HepG2 (cell line): ENCODE measurements around the gene SFI1. TPM values are rescaled to one million over a fixed set of nuclear protein-coding genes. Genes with fewer than 3 reads are reported as not detected.

ENCODE experiments used
- ATAC-seq: fragments of 200-7000 bp; cut with Tn5 transposase; 3 replicates; pipeline ENCODE4 v1.9.1; 2020; ENCODE audit warnings: mild to moderate bottlenecking, moderate library complexity
- BruUV-seq: library from RNA; stranded (reverse); fragments of 400-500 nt; replicated peaks from 2 replicates; lab custom pipeline; 2021; lab: Mats Ljungman, UMichigan
- CTCF ChIA-PET: fragments of 300-600 bp; formaldehyde crosslinking; extraction: SDS; loops from one replicate; lab custom pipeline; 2021; ENCODE audit warnings: low total read pairs, inconsistent platforms, low intra/inter-chr PET ratio; lab: Yijun Ruan, JAX
- POLR2A ChIA-PET: fragments of 350-600 bp; sonication (Branson Sonifier 250); formaldehyde crosslinking; loops from one replicate; lab custom pipeline; 2020; ENCODE audit warnings: antibody characterized with exemption, inconsistent platforms; lab: Yijun Ruan, JAX
- DNase-seq: peaks from one replicate; pipeline ENCODE4 v3.0.0-alpha.2; 2015; ENCODE audit warnings: low spot score
- FAIRE-seq: peaks from 3 replicates; lab custom pipeline; 2011; peaks lifted over from hg19 to GRCh38; lab: Jason Lieb, UNC
- H2AFZ ChIP-seq: one replicate; pipeline ENCODE4 v1.6.1; 2011; ENCODE audit warnings: low read length, inconsistent platforms
- H3K27ac ChIP-seq: fragments of 300-600 bp; 3 replicates; pipeline ENCODE4 v1.8.0; 2011; ENCODE audit warnings: mixed run types, mild to moderate bottlenecking, mixed read lengths, low read length, inconsistent platforms; ENCODE audit not compliant: insufficient read depth; ENCODE audit errors: extremely low read length
- H3K27me3 ChIP-seq, 2 experiments: fragments of 200-600 bp in 1 of 2; 2 replicates in 1 of 2; 3 replicates in 1 of 2; pipeline versions ENCODE4 v1.6.0 to v1.8.0; 2011; ENCODE audit warnings: low read length in 2 of 2, mild to moderate bottlenecking in 2 of 2, moderate library complexity in 2 of 2, inconsistent platforms in 1 of 2; ENCODE audit not compliant: insufficient read depth in 2 of 2, control insufficient read depth in 1 of 2
- H3K36me3 ChIP-seq, 2 experiments: fragments of 200-600 bp in 1 of 2; replicated peaks in 1 of 2; 2 replicates in 1 of 2; 3 replicates in 1 of 2; pipeline versions ENCODE4 v1.5.1 to v1.8.0; 2011; ENCODE audit warnings: low read length in 2 of 2, inconsistent platforms in 1 of 2; ENCODE audit not compliant: insufficient read depth in 2 of 2, control insufficient read depth in 1 of 2
- H3K4me1 ChIP-seq: 2 replicates; pipeline ENCODE4 v1.5.1; 2012; ENCODE audit warnings: low read length, inconsistent platforms; ENCODE audit not compliant: insufficient read depth
- H3K4me2 ChIP-seq: 2 replicates; pipeline ENCODE4 v1.6.0; 2011; ENCODE audit warnings: low read depth, low read length, inconsistent platforms
- H3K4me3 ChIP-seq, 3 experiments: fragments of 200-600 bp in 1 of 3; sonication (generic), shearing (Covaris generic) in 1 of 3; replicated peaks in 1 of 3; 2 replicates each; pipeline ENCODE4 v1.5.1; 2011 to 2016; ENCODE audit warnings: low read length in 3 of 3, inconsistent platforms in 2 of 3, low read depth in 2 of 3, mild to moderate bottlenecking in 2 of 3, control low read depth in 1 of 3, mixed read lengths in 1 of 3; ENCODE audit not compliant: insufficient read depth in 1 of 3
- H3K79me2 ChIP-seq: one replicate; pipeline ENCODE4 v1.6.1; 2011; ENCODE audit warnings: low read length, inconsistent platforms; ENCODE audit not compliant: insufficient read depth
- H3K9ac ChIP-seq: 2 replicates; pipeline ENCODE4 v1.6.0; 2011; ENCODE audit warnings: mild to moderate bottlenecking, low read depth, low read length, inconsistent platforms; ENCODE audit not compliant: insufficient read depth
- H3K9me3 ChIP-seq: 2 replicates; pipeline ENCODE4 v1.5.1; 2012; ENCODE audit warnings: mild to moderate bottlenecking, low read length
- H4K20me1 ChIP-seq: 2 replicates; pipeline ENCODE4 v1.6.0; 2011; ENCODE audit warnings: inconsistent platforms, mild to moderate bottlenecking, low read length, moderate library complexity; ENCODE audit not compliant: insufficient read depth
- CENPT ChIP-seq: sonication (generic); formaldehyde crosslinking; IDR thresholded peaks from 2 replicates; pipeline ENCODE4 v1.8.0; 2022; ENCODE audit warnings: low read depth, mild to moderate bottlenecking, moderate library complexity, missing genetic modification reagents
- FOXK2 ChIP-seq: fragments of 450-650 bp; IDR thresholded peaks from 2 replicates; pipeline ENCODE4 v1.6.1; 2016
- KLF16 ChIP-seq, 2 experiments: sonication (generic) in 1 of 2; formaldehyde crosslinking in 1 of 2; IDR thresholded peaks; 2 replicates each; pipeline versions ENCODE4 v1.6.1 to v1.8.0; 2016 to 2023; ENCODE audit warnings: missing genetic modification reagents in 2 of 2, missing compliant biosample characterization in 1 of 2
- MAFG ChIP-seq: sonication (generic); formaldehyde crosslinking; IDR thresholded peaks from 2 replicates; pipeline ENCODE4 v1.5.1; 2020; ENCODE audit warnings: mild to moderate bottlenecking, missing genetic modification reagents
- PHF5A ChIP-seq: IDR thresholded peaks from one replicate; pipeline ENCODE4 v1.6.1; 2018; ENCODE audit warnings: low read depth, missing genetic modification reagents; ENCODE audit not compliant: unreplicated experiment
- PPARG ChIP-seq: conservative IDR thresholded peaks from 2 replicates; pipeline ENCODE4 v1.6.1; 2016; ENCODE audit warnings: missing biosample characterization, missing genetic modification reagents
- ZNF570 ChIP-seq: sonication (generic); formaldehyde crosslinking; IDR thresholded peaks from 2 replicates; pipeline ENCODE4 v1.4.0; 2020; ENCODE audit warnings: mild to moderate bottlenecking, missing genetic modification reagents, borderline replicate concordance
- ZNF678 ChIP-seq: sonication (generic); formaldehyde crosslinking; IDR thresholded peaks from 2 replicates; pipeline ENCODE4 v1.4.0; 2020; ENCODE audit warnings: mild to moderate bottlenecking, missing genetic modification reagents
- WGBS: methylation state at CpG from one replicate; pipeline ENCODE4 v1.1.6; 2017; ENCODE audit warnings: low lambda C conversion rate; 5-methylcytosine and 5-hydroxymethylcytosine counted together
- in situ Hi-C: cut with HindIII; loops from 2 replicates; pipeline ENCODE4 v1.10.0; 2017; ENCODE audit warnings: low pct_unique_long_range_greater_than_20kb; ENCODE audit not compliant: extremely low pct_ligation_motif_present
- intact Hi-C: fragments of 100-400 bp; cut with micrococcal nuclease; formaldehyde crosslinking; loops from one replicate; pipeline ENCODE4 v1.10.0; 2022; ENCODE audit not compliant: unreplicated experiment
- polyA plus RNA-seq, 8 experiments: library from polyadenylated mRNA; depleted of rRNA in 3 of 8; stranded (reverse) in 7 of 8; unstranded in 1 of 8; fragments of >200 nt; fragmentation: Illumina TruSeq in 4 of 8; extraction: Trizol in 4 of 8; gene quantifications; 2 replicates each; pipeline versions ENCODE4 v1.2.1 to v1.2.3, GENCODE V29; 2011 to 2016; ENCODE audit warnings: low read depth in 4 of 8, missing spikeins in 1 of 8, mixed read lengths in 1 of 8; ENCODE audit not compliant: insufficient read depth in 1 of 8
- total RNA-seq, 5 experiments: library from RNA; depleted of rRNA; stranded (reverse); fragments of >200 nt; fragmentation: Illumina TruSeq; extraction: Trizol; gene quantifications; 2 replicates each; pipeline ENCODE4 v1.2.3, GENCODE V29; 2016; ENCODE audit warnings: low read depth in 1 of 5
- TF ChIP-seq, protein P1 (sequence below): sonication (generic); formaldehyde crosslinking; IDR thresholded peaks from 2 replicates; pipeline ENCODE4 v1.4.0; 2020; ENCODE audit warnings: missing genetic modification reagents

Gene SFI1
- total and polyA plus RNA-seq, 2 of the 13 experiments (the other 11 are each of a cell fraction or from before 2014, with no cell fraction given), result 20.5 to 40.1 TPM

DNA sequence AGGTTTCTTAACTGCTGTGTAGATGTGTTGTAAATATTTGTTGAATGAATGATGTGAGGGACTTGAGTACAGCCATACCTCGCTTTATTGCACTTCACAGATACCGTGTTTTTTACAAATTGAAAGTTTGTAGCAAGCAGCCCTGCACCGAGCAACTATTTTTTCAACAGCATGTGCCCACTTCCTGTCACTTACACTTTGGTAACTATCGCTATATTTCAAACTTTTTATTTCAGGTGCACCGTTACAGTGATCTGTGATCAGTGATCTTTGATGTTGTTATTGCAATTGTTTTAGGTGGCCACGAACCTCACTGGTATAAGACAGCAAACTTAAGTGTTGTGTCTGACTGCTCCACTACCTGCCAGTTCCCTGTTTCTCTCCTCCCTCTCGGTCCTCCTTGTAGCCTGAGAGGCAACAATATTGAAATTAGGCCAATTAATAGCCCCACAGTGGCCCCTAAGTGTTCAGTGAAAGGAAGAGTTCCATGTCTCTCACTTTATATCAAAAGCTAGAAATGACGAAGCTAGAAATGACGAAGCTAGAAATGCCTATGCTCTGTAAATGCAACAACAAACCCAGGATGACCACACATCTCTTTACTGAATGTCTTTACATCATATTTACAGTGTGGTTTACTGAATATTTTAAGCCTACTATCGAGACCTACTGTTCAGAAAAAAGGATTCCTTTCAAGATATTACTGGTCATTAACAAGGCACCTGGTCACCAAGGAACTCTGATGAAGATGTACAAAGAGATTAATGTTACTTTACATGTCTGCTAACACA is 1.0 kb downstream of the SFI1 start:
- TF ChIP-seq CENPT (no peak), MAFG (CRISPR knock-in tag) (no peak), PPARG (CRISPR knock-in tag) (0 out of 2 replicates have a peak, but pooled peaks have one; percentile 2), PHF5A (CRISPR knock-in tag) (no peak), ZNF678 (CRISPR knock-in tag) (0 out of 2 replicates have a peak, but pooled peaks have one; percentile 1), ZNF570 (CRISPR knock-in tag) (no peak), FOXK2 (no peak), KLF16 (CRISPR knock-in tag; IDR thresholded peaks at IDR 0.05) (no peak)
- TF ChIP-seq, protein P1, sequence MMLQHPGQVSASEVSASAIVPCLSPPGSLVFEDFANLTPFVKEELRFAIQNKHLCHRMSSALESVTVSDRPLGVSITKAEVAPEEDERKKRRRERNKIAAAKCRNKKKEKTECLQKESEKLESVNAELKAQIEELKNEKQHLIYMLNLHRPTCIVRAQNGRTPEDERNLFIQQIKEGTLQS (CRISPR knock-in tag), result no peak
- WGBS, result 37% methylated on average over 10 of the region's 10 CpGs
- DNase-seq (no peak), ATAC-seq (no peak; the same call in 2 of the 3 replicates), FAIRE-seq (no peak)
- Histone ChIP-seq H2AFZ (peak overlapping the region; percentile 51), H4K20me1 (no peaks in the 10 kb centered on the region), H3K79me2 (peaks cover 9% of the 10 kb centered on the region), H3K9ac (peak overlapping the region; percentile 70), H3K27ac (no peak overlapping the region), H3K9me3 (no peaks in the 10 kb centered on the region), H3K36me3 (no peaks in the 10 kb centered on the region; a peak in 1 of 5 replicates), H3K4me1 (peaks cover 7% of the 10 kb centered on the region; the same call in 1 of the 2 replicates), H3K4me2 (peak overlapping the region; percentile 82), H3K4me3 (peak overlapping the region; percentile 75 to 92 (median 75)), H3K27me3 (no peaks in the 10 kb centered on the region; a peak in 1 of 5 replicates)
- ChIA-PET POLR2A (no interaction called here), CTCF (no interaction called here)
- in situ Hi-C loops, result no loop called here
- intact Hi-C loops, result no loop called here
- TSS peak; percentile 73 for BruUV-seq
